ENCODE measurements around the gene GLIS1. TPM values are rescaled to one million over a fixed set of nuclear protein-coding genes. Genes with fewer than 3 reads are reported as not detected.

Gene GLIS1
- total RNA-seq, 4 donors from 2014 or later = 0.16 to 0.27 TPM; not detected in 2

DNA sequence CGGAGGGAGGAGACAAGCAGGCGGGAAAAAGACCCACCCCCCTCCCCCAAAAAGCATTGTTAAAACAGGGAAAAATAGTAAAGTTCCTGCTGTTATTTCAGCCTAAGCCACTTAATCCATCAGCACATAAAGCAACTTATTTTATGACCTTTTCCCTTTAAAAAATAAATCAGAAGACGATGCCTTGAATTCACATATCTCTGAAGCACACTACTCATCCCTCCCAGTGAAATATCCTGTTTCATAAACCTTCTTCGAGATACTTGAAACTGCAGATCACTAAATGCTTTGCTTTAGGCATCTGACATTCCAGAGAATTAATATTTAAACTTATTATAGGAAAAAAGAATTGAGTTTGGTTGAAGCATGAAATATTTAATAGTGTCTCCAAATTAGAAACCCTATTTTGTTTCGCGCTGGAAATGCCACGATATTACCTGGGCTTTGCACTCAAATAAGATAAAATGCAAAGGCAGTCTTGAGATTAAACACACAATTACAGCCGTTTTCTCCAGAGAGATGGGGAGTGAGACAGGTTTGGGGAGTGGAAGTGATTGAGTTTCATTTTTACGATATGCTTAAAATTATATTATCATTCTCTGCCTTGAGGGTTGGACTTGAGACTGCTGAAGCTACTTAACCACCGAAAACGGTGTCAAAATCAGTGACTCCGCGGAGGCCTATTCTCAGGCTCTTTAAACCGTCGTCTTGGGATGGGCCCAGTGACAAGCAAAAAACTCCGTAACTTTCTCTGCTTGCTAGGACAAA is 9.3 kb downstream of the GLIS1 start:
- TF ChIP-seq POLR2A (IDR thresholded peaks at IDR 0.05) (no peak), POLR2AphosphoS5 (IDR thresholded peaks at IDR 0.05) (no peak), EP300 (IDR thresholded peaks at IDR 0.05) (no peak)
- TF ChIP-seq, protein P1, sequence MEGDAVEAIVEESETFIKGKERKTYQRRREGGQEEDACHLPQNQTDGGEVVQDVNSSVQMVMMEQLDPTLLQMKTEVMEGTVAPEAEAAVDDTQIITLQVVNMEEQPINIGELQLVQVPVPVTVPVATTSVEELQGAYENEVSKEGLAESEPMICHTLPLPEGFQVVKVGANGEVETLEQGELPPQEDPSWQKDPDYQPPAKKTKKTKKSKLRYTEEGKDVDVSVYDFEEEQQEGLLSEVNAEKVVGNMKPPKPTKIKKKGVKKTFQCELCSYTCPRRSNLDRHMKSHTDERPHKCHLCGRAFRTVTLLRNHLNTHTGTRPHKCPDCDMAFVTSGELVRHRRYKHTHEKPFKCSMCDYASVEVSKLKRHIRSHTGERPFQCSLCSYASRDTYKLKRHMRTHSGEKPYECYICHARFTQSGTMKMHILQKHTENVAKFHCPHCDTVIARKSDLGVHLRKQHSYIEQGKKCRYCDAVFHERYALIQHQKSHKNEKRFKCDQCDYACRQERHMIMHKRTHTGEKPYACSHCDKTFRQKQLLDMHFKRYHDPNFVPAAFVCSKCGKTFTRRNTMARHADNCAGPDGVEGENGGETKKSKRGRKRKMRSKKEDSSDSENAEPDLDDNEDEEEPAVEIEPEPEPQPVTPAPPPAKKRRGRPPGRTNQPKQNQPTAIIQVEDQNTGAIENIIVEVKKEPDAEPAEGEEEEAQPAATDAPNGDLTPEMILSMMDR (IDR thresholded peaks at IDR 0.05) = no peak
- no peaks in the 10 kb centered on the region for H3K36me3 ChIP-seq
- no peak overlapping the region for H3K27ac ChIP-seq
- peaks cover 9% of the 10 kb centered on the region for H3K27me3 ChIP-seq
- H3K4me1 ChIP-seq = no peaks in the 10 kb centered on the region
- 70 to 88% methylated on average over 14 to 16 of the region's 16 CpGs for WGBS, 2 donors (ENCODE audit: low coverage in 1 of 2)
- H3K4me3 ChIP-seq = no peak overlapping the region
- no peaks in the 10 kb centered on the region for H3K9me3 ChIP-seq
- no peak for ATAC-seq

DNA sequence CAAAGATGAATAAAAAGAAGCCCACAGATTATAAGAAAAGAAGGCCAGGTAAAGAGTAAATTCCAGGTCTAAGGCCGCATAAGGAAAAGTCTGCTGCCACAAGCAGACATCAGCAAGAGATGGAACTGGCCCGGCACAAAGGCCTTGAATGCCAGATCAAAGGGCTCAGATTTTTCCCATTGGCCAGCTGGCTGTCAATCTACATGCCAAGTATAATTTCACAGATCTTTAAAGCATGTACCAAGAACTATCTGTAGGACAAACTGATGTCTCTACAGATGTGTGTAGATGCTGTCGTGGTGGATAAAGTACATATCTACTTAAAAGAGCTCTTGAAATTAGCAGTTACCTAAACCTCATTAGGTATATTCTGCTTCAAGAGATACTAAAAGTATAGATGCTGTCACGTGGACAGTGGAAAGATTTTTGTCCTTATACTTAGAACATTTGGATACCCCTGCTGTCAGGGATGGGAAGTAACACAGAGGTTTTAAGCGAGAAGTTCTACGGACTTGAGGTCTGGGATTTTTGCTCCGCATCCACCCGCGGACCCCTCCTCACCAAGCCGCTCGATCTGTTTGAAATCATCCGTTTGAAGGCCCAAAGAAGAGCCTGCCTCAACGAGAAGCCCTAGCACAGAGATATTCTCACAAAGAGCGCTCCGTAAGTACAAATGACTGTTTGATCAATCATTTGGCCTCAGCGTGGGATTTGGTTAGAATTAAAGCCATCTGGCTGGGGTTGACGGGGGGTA is 10.1 kb downstream of the GLIS1 start:
- peaks cover 6% of the 10 kb centered on the region for H3K27me3 ChIP-seq
- WGBS, 2 donors (ENCODE audit: low coverage in 1 of 2) = 72 to 95% methylated on average over 3 to 9 of the region's 17 CpGs
- H3K4me3 ChIP-seq = no peak overlapping the region
- no peaks in the 10 kb centered on the region for H3K36me3 ChIP-seq
- H3K4me1 ChIP-seq = no peaks in the 10 kb centered on the region
- no peaks in the 10 kb centered on the region for H3K9me3 ChIP-seq
- ATAC-seq = no peak
- TF ChIP-seq EP300 (IDR thresholded peaks at IDR 0.05) (no peak), POLR2AphosphoS5 (IDR thresholded peaks at IDR 0.05) (no peak), POLR2A (IDR thresholded peaks at IDR 0.05) (no peak)
- TF ChIP-seq, protein P1 (IDR thresholded peaks at IDR 0.05) = no peak
- H3K27ac ChIP-seq = no peak overlapping the region

DNA sequence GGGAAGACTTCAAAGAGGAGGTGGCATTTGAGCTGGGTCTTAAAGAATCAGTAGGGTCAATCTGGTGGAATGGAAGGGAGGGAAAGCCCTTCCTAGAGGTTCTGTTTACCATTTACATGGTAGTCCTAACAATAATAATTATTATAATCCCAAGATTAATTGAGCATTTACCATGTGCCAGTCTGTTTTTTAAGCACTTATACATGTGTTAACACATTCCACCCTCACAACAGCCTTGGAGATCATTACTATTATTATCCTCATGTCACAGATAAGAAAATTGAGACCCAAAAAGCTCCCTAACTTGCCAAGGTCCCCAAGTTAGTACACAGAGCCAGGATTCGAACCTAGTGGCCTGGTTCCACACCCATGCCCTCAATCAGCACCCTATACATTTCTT is 10.8 kb downstream of the GLIS1 start:
- H3K36me3 ChIP-seq = no peaks in the 10 kb centered on the region
- peaks cover 6% of the 10 kb centered on the region for H3K27me3 ChIP-seq
- no peak overlapping the region for H3K4me3 ChIP-seq
- TF ChIP-seq EP300 (IDR thresholded peaks at IDR 0.05) (no peak), POLR2AphosphoS5 (IDR thresholded peaks at IDR 0.05) (no peak), POLR2A (IDR thresholded peaks at IDR 0.05) (no peak)
- TF ChIP-seq, protein P1 (IDR thresholded peaks at IDR 0.05) = no peak
- H3K27ac ChIP-seq = no peak overlapping the region
- no peaks in the 10 kb centered on the region for H3K4me1 ChIP-seq
- WGBS, 2 donors (ENCODE audit: low coverage in 1 of 2) = 74 to 78% methylated on average over 1 of the region's 1 CpG
- no peaks in the 10 kb centered on the region for H3K9me3 ChIP-seq
- ATAC-seq = no peak

DNA sequence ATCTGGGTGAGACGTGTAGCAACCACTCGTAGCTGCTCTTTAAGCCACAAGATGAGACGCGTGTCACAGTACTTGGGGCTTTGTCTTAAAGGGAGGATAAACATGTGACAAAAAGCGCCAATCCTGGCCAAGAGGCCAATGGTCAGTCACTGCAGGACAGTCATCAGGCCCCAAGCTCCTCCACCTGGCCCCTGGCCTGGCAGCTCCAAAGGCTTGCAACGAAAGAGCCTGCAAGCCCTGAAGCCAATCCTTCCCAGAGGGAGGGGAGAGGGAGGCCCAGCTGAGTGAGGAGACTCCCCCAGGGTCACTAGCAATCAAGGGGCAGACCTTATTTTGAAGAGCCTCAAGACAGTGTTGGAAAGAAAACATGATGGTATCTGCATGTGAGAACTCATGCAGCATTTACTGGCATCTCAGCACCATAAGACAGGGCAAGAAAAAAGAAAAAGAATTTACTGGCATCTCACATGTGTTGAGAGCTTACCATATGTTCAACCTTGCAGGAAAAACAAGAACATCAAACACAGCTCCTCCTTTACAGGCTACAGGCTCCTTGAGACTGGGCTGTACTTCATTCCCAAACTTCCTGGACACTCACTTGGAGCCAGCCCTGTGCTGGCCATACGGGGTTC is 11.4 kb downstream of the GLIS1 start:
- Histone ChIP-seq H3K36me3 (no peaks in the 10 kb centered on the region), H3K27ac (no peak overlapping the region), H3K9me3 (no peaks in the 10 kb centered on the region), H3K27me3 (peaks cover 6% of the 10 kb centered on the region), H3K4me1 (no peaks in the 10 kb centered on the region), H3K4me3 (no peak overlapping the region)
- ATAC-seq = no peak
- WGBS, 2 donors (ENCODE audit: low coverage in 1 of 2) = 71 to 100% methylated on average over 1 to 6 of the region's 7 CpGs
- TF ChIP-seq, protein P1 (IDR thresholded peaks at IDR 0.05) = no peak
- TF ChIP-seq POLR2A (IDR thresholded peaks at IDR 0.05) (no peak), POLR2AphosphoS5 (IDR thresholded peaks at IDR 0.05) (no peak), EP300 (IDR thresholded peaks at IDR 0.05) (no peak)
